ENCODE data around the gene ATCAY.

DNA sequence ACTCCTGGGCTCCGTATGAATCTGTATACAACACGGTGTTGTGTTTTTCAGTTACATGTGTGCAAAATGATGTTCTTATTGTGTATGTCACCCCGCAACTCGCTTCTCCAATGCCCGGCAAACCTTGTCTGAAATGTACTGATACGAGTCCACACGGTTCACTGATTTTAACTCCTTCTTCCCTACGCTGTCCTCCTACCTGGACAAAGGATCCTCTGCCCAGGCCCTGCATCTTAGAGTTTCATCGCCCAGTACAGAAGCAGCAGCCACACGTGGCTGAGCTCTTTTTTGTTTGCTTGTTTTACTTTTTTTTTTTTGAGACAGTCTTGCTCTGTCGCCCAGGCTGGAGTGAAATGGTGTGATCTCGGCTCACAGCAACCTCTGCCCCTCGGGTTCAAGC lies 40.5 kb upstream of the ATCAY start:
- TF ChIP-seq, protein P1, sequence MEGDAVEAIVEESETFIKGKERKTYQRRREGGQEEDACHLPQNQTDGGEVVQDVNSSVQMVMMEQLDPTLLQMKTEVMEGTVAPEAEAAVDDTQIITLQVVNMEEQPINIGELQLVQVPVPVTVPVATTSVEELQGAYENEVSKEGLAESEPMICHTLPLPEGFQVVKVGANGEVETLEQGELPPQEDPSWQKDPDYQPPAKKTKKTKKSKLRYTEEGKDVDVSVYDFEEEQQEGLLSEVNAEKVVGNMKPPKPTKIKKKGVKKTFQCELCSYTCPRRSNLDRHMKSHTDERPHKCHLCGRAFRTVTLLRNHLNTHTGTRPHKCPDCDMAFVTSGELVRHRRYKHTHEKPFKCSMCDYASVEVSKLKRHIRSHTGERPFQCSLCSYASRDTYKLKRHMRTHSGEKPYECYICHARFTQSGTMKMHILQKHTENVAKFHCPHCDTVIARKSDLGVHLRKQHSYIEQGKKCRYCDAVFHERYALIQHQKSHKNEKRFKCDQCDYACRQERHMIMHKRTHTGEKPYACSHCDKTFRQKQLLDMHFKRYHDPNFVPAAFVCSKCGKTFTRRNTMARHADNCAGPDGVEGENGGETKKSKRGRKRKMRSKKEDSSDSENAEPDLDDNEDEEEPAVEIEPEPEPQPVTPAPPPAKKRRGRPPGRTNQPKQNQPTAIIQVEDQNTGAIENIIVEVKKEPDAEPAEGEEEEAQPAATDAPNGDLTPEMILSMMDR (IDR thresholded peaks at IDR 0.05) = no peak
- no peak for TF ChIP-seq EP300 (IDR thresholded peaks at IDR 0.05)
- TF ChIP-seq POLR2AphosphoS5 (IDR thresholded peaks at IDR 0.05) = no peak
- TF ChIP-seq POLR2A (IDR thresholded peaks at IDR 0.05) = no peak
